Muscle of arm (tissue), 12 donors: Measurements from ENCODE around the gene MTHFSD. TPM values are rescaled to one million over a fixed set of nuclear protein-coding genes. Genes with fewer than 3 reads are reported as not detected.

ENCODE experiments used
- DNase-seq: peaks from one replicate; pipeline ENCODE4 v3.0.0-alpha.2; 2013
- polyA plus RNA-seq, 12 donors: library from polyadenylated mRNA; unstranded; fragments of 120-200 nt; gene quantifications; one replicate each; pipeline ENCODE4 v1.2.1, GENCODE V29; 2013; ENCODE audit not compliant: insufficient read length in 12 of 12

The MTHFSD gene
- polyA plus RNA-seq, 12 donors = 11.1 to 21.2 (median 13.1) TPM; not detected in 2

DNA sequence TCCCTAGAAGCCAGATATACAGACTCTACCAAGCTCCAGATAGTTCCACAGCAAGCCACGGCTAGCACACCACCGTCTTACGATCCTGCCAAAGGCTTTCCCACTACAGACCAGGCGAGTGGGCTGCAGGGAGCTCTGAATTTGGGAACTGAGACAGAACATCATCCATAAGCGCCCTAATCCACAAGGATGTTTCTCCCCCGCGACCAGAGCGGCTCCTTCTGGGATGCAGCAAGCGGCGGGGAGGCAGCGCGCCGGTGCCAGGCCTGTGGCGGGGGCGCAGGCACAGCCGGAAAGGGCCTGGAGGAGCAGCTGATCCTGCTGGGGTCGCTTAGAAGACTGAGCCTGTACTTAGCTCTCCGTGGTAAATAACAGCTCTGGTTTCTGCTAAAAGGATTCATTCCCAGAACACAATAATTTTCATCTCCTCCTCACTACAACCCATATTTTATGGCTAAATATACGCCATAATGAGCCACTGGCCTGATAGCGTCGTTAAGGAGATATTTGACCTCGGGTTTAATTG is 60.9 kb downstream of the MTHFSD start:
- no peak for DNase-seq

DNA sequence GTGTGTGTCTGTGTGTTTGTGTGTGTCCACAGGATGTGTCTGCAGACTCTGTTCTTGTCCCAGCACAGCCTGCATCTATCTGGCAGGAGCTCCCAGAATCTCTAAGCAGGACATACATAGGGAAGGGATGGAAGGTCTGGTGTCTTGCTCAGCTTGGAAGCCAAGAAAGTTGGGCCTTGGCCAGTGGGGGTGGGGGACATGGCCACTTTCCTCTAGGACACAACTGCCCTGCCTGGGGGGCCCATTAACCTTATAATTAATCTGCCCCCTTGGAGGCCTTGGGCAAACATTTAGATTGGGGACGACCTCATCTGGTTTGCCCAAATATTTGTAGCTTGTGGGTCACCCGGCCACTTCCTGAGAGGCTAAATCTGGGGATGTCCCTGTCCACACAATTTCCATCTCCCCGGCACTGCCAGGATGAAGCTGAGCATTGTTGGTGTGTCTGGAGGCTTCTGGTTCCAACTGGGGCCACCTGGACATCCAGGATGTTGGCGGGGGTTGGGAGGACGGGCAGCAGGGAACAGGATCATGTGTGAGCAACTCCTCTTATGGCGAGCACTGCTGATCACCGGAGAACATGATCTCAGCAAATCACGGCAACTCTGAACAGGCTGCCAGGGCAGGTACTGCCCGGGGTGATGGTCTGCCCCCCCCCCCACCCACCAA is 61.9 kb downstream of the MTHFSD start:
- no peak for DNase-seq

DNA sequence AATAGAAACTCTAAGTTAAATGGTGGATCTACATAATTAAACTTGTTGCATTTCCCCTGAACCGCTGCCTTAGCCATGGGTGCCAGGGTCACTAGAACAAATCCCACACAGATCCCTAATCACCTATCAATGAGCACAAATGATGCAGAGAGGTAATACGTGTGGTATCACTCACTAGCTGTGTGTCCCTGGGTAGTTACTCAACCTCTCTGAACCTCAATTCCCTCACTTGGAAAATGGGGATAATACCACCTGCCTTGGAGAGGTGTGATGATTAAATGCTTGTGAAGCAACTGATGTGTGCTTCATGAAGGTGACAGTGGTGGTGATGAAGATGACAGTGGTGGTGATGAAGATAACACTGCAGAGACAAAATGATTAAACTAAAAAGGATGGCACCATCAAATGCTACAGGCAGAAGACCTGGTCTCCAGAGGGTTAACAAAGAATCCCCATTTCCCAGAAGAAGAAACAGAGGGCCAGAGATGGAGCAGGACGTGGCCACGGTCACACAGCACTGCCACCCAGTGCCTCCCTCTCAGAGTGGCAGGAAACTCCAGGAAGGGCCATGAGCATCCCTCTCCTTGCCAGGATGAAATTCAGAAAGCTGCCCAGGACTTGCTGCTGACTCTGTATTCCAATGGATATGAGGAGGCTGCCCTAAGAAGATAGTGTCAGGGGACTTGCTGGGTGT is 62.6 kb downstream of the MTHFSD start:
- DNase-seq = no peak

DNA sequence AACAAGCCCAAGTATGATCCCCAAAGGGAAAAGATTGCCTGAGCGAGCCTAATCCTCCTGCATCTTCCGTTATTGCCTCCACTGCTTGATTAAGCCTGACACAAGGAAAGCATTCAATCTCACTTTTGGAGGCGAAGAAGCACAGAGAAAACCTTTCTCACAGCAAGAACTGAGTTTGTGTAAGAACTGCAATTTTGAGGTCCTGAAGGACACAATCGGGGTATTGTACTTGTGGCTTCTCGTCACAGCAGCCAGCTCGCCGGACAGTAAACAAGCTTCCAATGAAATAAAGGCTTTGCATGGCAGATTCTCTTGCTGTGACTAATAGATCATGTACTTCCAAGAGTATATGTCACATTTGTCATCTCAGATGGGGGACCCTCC is 63.4 kb downstream of the MTHFSD start:
- no peak for DNase-seq

DNA sequence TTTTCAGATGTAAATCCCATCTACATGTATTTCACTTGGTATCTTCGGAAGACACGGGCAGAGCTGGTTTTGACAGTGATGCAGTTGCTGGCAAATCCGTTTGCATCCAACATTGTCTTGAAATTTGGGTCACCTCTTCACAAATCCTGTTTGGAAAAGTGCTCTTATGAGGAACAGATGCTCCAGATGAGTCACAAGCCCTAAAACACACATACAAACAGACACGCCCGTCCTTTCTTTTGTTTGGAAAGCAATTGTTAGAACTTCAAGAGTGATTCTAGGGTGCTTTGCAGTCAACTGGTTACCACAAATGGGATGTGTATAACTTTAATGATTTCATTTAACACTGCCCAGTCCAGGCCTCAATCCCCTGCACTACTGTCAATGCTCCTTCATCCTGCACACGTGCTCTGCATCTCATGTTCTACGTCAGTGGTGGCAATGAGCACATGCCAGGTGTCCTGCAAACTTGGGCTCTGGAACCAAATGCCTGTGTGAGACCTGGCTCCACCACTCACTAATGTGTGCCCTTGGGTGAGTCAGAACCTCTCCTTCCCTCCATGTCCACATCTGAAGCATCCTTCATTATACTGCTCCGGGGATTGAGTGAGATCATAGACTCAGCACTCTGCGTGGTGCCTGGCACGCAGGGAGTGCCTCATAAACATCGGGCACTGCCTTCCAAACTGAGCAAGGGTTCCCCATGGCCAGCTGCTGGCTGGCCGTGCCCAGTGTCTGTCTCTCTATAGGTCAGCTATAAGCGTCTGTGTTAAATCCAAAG is 64.0 kb downstream of the MTHFSD start:
- DNase-seq = no peak

DNA sequence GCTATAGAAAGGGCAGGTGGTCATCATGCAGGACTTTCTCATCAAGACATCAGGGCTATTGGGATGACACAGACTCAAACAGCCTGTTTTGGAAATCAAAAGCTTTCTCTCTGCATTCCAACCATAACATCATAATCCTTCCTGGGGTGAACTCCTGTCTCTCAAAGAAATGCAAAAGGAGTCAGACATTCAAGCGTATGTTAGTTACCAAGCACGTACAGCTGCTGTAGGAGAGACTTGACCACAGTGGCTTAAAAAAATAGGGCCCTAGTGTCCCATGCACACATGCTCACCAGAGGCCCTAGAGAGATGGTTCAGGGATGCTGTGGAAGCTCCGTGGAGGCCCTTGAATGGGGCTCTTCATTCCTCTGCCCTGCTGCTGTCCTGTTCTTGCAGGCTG is 69.3 kb downstream of the MTHFSD start:
- DNase-seq = no peak

DNA sequence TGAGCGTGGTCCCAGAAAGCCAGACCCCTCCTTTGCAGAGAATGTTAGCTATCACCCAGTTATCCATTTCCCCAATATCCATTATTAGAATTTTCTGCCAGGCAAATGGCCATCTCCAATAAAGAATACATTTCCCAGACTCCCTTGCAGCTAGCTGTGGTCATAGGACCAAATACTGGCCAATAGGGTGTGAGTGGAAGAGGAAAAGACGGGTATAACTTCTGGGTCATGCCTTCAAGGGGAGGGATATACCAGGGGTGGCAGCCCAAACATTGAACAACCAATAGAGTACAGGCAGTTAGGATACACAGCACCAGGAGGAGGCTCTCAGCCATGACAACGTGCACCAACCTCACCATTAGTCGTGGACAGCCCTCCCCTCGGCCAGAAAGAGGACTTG is 70.8 kb downstream of the MTHFSD start:
- DNase-seq = no peak

DNA sequence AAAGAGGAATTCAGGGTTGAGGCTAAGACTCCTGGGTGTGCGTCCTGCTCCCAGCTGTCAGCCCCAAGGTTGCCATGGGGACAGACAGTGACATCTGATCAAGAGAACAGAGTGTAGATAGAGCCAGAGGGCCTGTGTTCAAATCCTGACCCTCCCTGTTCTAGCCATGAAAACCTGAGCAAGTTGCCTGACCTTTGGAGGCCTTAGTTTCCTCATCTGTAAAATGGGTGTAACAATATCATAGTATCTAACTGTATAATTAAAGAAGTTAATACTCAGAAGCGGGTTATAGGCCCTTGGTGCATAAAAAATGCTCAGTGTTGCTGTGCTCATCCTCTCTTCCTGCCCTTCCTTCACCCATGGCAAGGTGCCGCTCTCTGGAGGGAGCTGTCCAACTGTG is 73.4 kb downstream of the MTHFSD start:
- DNase-seq = no peak

DNA sequence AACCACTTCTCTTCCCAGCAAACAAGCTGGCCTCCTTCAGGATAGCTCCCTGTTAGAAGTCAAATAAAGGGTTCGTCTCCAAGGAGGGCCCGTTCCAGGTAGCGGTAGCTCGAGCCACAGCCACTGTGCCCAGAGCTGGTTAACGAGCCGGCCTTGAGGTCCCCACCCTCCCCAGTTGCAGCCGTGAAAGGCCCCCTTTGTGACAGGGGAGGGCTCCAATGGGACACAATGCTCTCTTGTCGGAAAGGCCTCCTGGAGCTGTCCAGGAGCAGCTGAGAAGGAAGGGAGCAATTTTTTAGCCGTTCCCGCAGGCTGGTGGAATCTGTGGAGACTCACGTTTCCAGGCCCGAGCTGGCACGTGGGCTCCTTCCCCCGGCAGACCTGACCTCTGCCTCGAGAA is 74.6 kb downstream of the MTHFSD start:
- no peak for DNase-seq

Other genes starting within 250 kb of the MTHFSD start
- 1 to 10 TPM in 1 of 12 donors, under 1 TPM in 5, not detected in 6; 0.05 to 5.9 (median 0.07) TPM for gene FOXF1, start 44.7 kb downstream of the MTHFSD start, polyA plus RNA-seq
- gene FOXC2, start 11.6 kb upstream of the MTHFSD start, polyA plus RNA-seq = 1 to 10 TPM in 5 of 12 donors, under 1 TPM in 5, not detected in 2; 0.50 to 4.1 (median 0.98) TPM
- gene FOXL1, start 23.3 kb upstream of the MTHFSD start, polyA plus RNA-seq = 10 to 100 TPM in 1 of 12 donors, 1 to 10 TPM in 1, under 1 TPM in 9, not detected in 1; 0.22 to 10.9 (median 0.33) TPM